Astrocyte (in vitro differentiated cells and primary cell): ENCODE data around the gene TTC12. TPM values are rescaled to one million over a fixed set of nuclear protein-coding genes. Genes with fewer than 3 reads are reported as not detected.
A peak's percentile ranks its signal among the peaks of the same experiment; 100 is the strongest.

ENCODE experiments used
- DNase-seq: peaks from one replicate; pipeline ENCODE4 v3.0.0-alpha.2; 2010; ENCODE audit warnings: low read depth
- FAIRE-seq: peaks from 2 replicates; lab custom pipeline; 2011; peaks lifted over from hg19 to GRCh38; lab: Jason Lieb, UNC
- H2AFZ ChIP-seq: 2 replicates; pipeline ENCODE4 v1.6.0; 2012; ENCODE audit warnings: low read depth, low read length, inconsistent platforms
- H3K27ac ChIP-seq: 2 replicates; pipeline ENCODE4 v1.5.1; 2011; ENCODE audit warnings: low read depth, low read length, inconsistent platforms
- H3K27me3 ChIP-seq: 2 replicates; pipeline ENCODE4 v1.6.0; 2011; ENCODE audit warnings: low read length, inconsistent platforms; ENCODE audit not compliant: insufficient read depth
- H3K36me3 ChIP-seq: 2 replicates; pipeline ENCODE4 v1.5.1; 2011; ENCODE audit warnings: low read length, inconsistent platforms; ENCODE audit not compliant: insufficient read depth
- H3K4me1 ChIP-seq: 2 replicates; pipeline ENCODE4 v1.5.1; 2011; ENCODE audit warnings: low read length, inconsistent platforms; ENCODE audit not compliant: insufficient read depth
- H3K4me2 ChIP-seq: 2 replicates; pipeline ENCODE4 v1.6.0; 2012; ENCODE audit warnings: low read length, inconsistent platforms
- H3K4me3 ChIP-seq: 2 replicates; pipeline ENCODE4 v1.5.1; 2011; ENCODE audit warnings: low read depth, mild to moderate bottlenecking, low read length, inconsistent platforms; ENCODE audit not compliant: insufficient read depth
- H3K79me2 ChIP-seq: 2 replicates; pipeline ENCODE4 v1.6.0; 2012; ENCODE audit warnings: mild to moderate bottlenecking, low read length, inconsistent platforms; ENCODE audit not compliant: insufficient read depth
- H3K9ac ChIP-seq: 2 replicates; pipeline ENCODE4 v1.6.0; 2012; ENCODE audit warnings: mild to moderate bottlenecking, low read length, inconsistent platforms
- H3K9me3 ChIP-seq: 2 replicates; pipeline ENCODE4 v1.5.1; 2012; ENCODE audit warnings: low read depth, mild to moderate bottlenecking, low read length, inconsistent platforms; ENCODE audit not compliant: insufficient read depth
- H4K20me1 ChIP-seq: 2 replicates; pipeline ENCODE4 v1.6.0; 2012; ENCODE audit warnings: low read length, inconsistent platforms; ENCODE audit not compliant: insufficient read depth
- H3K27ac Mint-ChIP-seq: one replicate; pipeline ENCODE4 v1.8.0; 2021; ENCODE audit warnings: mild to moderate bottlenecking, mixed read lengths; ENCODE audit not compliant: unreplicated experiment
- H3K27me3 Mint-ChIP-seq: one replicate; pipeline ENCODE4 v1.8.0; 2021; ENCODE audit warnings: low read depth, mixed read lengths; ENCODE audit not compliant: unreplicated experiment
- H3K36me3 Mint-ChIP-seq: one replicate; pipeline ENCODE4 v1.8.0; 2021; ENCODE audit warnings: low read depth, mixed read lengths; ENCODE audit not compliant: unreplicated experiment
- H3K4me1 Mint-ChIP-seq: one replicate; pipeline ENCODE4 v1.8.0; 2021; ENCODE audit warnings: low read depth, mixed read lengths; ENCODE audit not compliant: unreplicated experiment
- H3K4me3 Mint-ChIP-seq: one replicate; pipeline ENCODE4 v1.8.0; 2021; ENCODE audit warnings: mild to moderate bottlenecking, moderate library complexity, mixed read lengths; ENCODE audit not compliant: unreplicated experiment
- H3K9me3 Mint-ChIP-seq: one replicate; pipeline ENCODE4 v1.8.0; 2021; ENCODE audit warnings: mild to moderate bottlenecking, mixed read lengths; ENCODE audit not compliant: unreplicated experiment
- EZH2 ChIP-seq: IDR thresholded peaks from 2 replicates; pipeline ENCODE4 v1.6.1; 2012; ENCODE audit warnings: mild to moderate bottlenecking, low read length, inconsistent platforms; ENCODE audit not compliant: insufficient read depth
- total RNA-seq: library from RNA; stranded (reverse); gene quantifications from 2 replicates; pipeline ENCODE4 v1.2.1, GENCODE V29; 2021
- TF ChIP-seq, protein P1 (sequence below): IDR thresholded peaks from 2 replicates; pipeline ENCODE4 v1.5.1; 2011; ENCODE audit warnings: low read depth, mild to moderate bottlenecking, inconsistent platforms, low read length, moderate library complexity; ENCODE audit not compliant: insufficient read depth

The TTC12 gene
- total RNA-seq, 1 donor from 2014 or later, result 9.4 TPM

DNA sequence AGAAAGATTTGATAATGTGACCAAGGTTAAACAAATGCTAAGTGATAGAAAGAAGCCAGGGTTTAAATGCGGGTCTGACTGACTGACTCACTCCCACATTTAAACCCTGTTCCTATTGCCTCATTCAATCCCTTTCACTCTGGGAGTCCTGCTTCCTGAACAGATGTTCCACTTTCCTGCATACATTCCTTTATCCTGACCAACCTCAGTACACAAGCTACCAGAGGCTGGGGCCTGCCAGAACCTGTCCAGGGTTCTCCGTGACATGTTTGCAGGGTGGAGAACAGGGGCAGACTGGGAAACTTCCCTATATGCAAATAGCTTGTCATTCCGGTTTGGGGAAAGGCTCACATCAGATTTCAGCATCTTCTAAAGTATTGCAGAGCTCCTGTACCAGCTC is 70.2 kb downstream of the TTC12 start:
- H3K36me3 Mint-ChIP-seq, result no peaks in the 10 kb centered on the region
- H3K9me3 Mint-ChIP-seq, result no peaks in the 10 kb centered on the region
- no peak overlapping the region for H3K27ac ChIP-seq
- peaks cover 10% of the 10 kb centered on the region for H3K4me1 ChIP-seq
- peaks cover 13% of the 10 kb centered on the region for H3K4me1 Mint-ChIP-seq
- H2AFZ ChIP-seq, result no peak overlapping the region
- no peaks in the 10 kb centered on the region for H3K79me2 ChIP-seq
- H3K36me3 ChIP-seq, result no peaks in the 10 kb centered on the region
- H3K27me3 ChIP-seq, result peaks cover 15% of the 10 kb centered on the region
- H3K4me3 ChIP-seq, result no peak overlapping the region
- FAIRE-seq (peak; percentile 37), DNase-seq (peak; percentile 95)
- TF ChIP-seq, protein P1, sequence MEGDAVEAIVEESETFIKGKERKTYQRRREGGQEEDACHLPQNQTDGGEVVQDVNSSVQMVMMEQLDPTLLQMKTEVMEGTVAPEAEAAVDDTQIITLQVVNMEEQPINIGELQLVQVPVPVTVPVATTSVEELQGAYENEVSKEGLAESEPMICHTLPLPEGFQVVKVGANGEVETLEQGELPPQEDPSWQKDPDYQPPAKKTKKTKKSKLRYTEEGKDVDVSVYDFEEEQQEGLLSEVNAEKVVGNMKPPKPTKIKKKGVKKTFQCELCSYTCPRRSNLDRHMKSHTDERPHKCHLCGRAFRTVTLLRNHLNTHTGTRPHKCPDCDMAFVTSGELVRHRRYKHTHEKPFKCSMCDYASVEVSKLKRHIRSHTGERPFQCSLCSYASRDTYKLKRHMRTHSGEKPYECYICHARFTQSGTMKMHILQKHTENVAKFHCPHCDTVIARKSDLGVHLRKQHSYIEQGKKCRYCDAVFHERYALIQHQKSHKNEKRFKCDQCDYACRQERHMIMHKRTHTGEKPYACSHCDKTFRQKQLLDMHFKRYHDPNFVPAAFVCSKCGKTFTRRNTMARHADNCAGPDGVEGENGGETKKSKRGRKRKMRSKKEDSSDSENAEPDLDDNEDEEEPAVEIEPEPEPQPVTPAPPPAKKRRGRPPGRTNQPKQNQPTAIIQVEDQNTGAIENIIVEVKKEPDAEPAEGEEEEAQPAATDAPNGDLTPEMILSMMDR, result no peak
- TF ChIP-seq EZH2, result no peak
- peaks cover 4% of the 10 kb centered on the region for H3K27me3 Mint-ChIP-seq
- no peak overlapping the region for H3K9ac ChIP-seq
- H3K4me3 Mint-ChIP-seq, result no peak overlapping the region
- H4K20me1 ChIP-seq, result no peaks in the 10 kb centered on the region
- peak overlapping the region; percentile 71 for H3K27ac Mint-ChIP-seq
- H3K9me3 ChIP-seq, result no peaks in the 10 kb centered on the region
- peak overlapping the region; percentile 24 for H3K4me2 ChIP-seq

DNA sequence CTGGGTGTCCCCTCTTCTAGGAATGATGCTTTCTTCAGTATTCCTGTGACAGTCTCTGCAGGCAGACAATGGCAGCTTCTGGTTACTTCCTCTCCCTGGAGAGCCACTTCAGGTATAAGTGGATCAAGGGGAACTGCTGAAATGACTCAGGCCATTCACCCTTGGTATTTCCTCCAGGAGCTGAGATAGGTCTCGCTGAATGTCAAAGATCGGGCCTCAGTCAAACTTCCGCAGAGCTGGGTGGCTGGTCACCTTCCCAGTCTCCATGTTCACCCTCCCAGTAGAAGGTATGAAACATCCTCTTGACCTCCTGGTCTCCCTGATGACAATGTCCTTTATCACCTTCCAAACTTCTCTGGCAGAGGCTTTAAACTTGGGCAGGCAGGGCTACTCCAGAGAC is 71.4 kb downstream of the TTC12 start:
- H2AFZ ChIP-seq, result no peak overlapping the region
- DNase-seq (no peak), FAIRE-seq (no peak)
- Mint-ChIP-seq H3K36me3 (no peaks in the 10 kb centered on the region), H3K4me3 (no peak overlapping the region), H3K9me3 (no peaks in the 10 kb centered on the region), H3K27ac (peak overlapping the region; percentile 71), H3K4me1 (peaks cover 13% of the 10 kb centered on the region), H3K27me3 (peaks cover 4% of the 10 kb centered on the region)
- no peak overlapping the region for H3K4me3 ChIP-seq
- TF ChIP-seq, protein P1, result no peak
- TF ChIP-seq EZH2, result no peak
- H4K20me1 ChIP-seq, result no peaks in the 10 kb centered on the region
- H3K4me2 ChIP-seq, result no peak overlapping the region
- H3K4me1 ChIP-seq, result peaks cover 10% of the 10 kb centered on the region
- H3K27ac ChIP-seq, result no peak overlapping the region
- no peaks in the 10 kb centered on the region for H3K36me3 ChIP-seq
- H3K79me2 ChIP-seq, result no peaks in the 10 kb centered on the region
- H3K9ac ChIP-seq, result no peak overlapping the region
- no peaks in the 10 kb centered on the region for H3K9me3 ChIP-seq
- H3K27me3 ChIP-seq, result peaks cover 19% of the 10 kb centered on the region

DNA sequence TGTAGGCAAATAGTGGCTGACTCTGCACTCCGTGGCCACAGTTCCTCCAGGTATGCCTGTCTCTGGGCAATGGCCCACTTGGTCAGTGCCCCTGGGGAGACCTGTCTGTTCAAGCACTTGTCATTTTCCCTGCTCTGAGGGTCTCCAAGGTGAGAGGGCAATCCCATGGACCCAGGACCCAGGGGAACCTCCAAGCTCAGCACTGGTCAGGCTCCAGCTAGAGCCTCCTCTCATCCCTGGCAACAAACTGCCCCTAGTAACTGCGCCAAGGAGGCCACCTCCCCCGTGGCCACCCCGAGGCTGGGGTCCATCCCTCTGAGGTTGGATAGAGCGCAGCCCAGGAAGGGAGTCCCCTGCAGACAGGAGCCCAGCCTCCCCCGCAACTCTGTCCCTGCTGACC is 72.5 kb downstream of the TTC12 start:
- Mint-ChIP-seq H3K27me3 (peaks cover 4% of the 10 kb centered on the region), H3K9me3 (no peaks in the 10 kb centered on the region), H3K27ac (no peak overlapping the region), H3K36me3 (no peaks in the 10 kb centered on the region), H3K4me1 (peaks cover 13% of the 10 kb centered on the region), H3K4me3 (no peak overlapping the region)
- TF ChIP-seq, protein P1, result no peak
- TF ChIP-seq EZH2, result no peak
- no peak overlapping the region for H3K27ac ChIP-seq
- H3K9ac ChIP-seq, result no peak overlapping the region
- H3K4me2 ChIP-seq, result no peak overlapping the region
- H3K9me3 ChIP-seq, result no peaks in the 10 kb centered on the region
- H3K36me3 ChIP-seq, result no peaks in the 10 kb centered on the region
- H3K4me3 ChIP-seq, result no peak overlapping the region
- H3K27me3 ChIP-seq, result peaks cover 19% of the 10 kb centered on the region
- H3K4me1 ChIP-seq, result peaks cover 10% of the 10 kb centered on the region
- FAIRE-seq (no peak), DNase-seq (no peak)
- no peak overlapping the region for H2AFZ ChIP-seq
- H3K79me2 ChIP-seq, result no peaks in the 10 kb centered on the region
- no peaks in the 10 kb centered on the region for H4K20me1 ChIP-seq
